Measurements from ENCODE around the gene SUN2. TPM values are rescaled to one million over a fixed set of nuclear protein-coding genes. Genes with fewer than 3 reads are reported as not detected.

Gene SUN2
- total and polyA plus RNA-seq, 9 of the 15 experiments (the other 6 are each of a cell fraction or from before 2014, with no cell fraction given) = 0.11 to 42.6 (median 16.7) TPM

- ChIA-PET CTCF (ENCODE audit: low intra/inter-chr PET ratio) (no interaction called here), POLR2A (interaction anchor here (1.4 to 2.6 kb wide), 3 partner anchors 8 to 16 kb away, joined by 4 to 19 read pairs (median 6); no protein-coding TSS in a partner anchor)
- BruUV-seq (replicated peaks) = no TSS peak
- no peaks in the 10 kb centered on the region for H3K9me1 ChIP-seq (ENCODE audit: control insufficient read depth, insufficient read depth, low read length)
- no peak overlapping the region for H3K4me2 ChIP-seq (ENCODE audit: insufficient read depth, low read length)
- H2AFZ ChIP-seq (ENCODE audit: low read depth, low read length) = no peak overlapping the region
- H3K79me2 ChIP-seq (ENCODE audit: control insufficient read depth, insufficient read depth, low read length) = no peaks in the 10 kb centered on the region
- no peaks in the 10 kb centered on the region for H3K27me3 ChIP-seq (ENCODE audit: control insufficient read depth in 2 of 2, insufficient read depth in 2 of 2, low read length in 2 of 2)
- in situ Hi-C loops (cut with MboI) = no loop called here
- 92% methylated on average over 10 of the region's 10 CpGs for WGBS (ENCODE audit: insufficient coverage, low coverage, missing lambda C conversion rate)
- H3K4me3 ChIP-seq = no peak overlapping the region
- intact Hi-C loops (cut with micrococcal nuclease) = no loop called here
- ATAC-seq = no peak
- DNase-seq (ENCODE audit: extremely low read depth in 1 of 4, low spot score in 3 of 4) = no peak
- H3K27ac ChIP-seq (ENCODE audit: extremely low read depth, low read depth, low read length) = no peak overlapping the region
- H3K9ac ChIP-seq (ENCODE audit: insufficient read depth in 1 of 2, low read depth in 2 of 2, low read length in 2 of 2) = no peak overlapping the region
- peaks cover 91% of the 10 kb centered on the region for H3K36me3 ChIP-seq (ENCODE audit: control insufficient read depth, insufficient read depth, low read length)
- TF ChIP-seq KLF13 (tag; IDR thresholded peaks at IDR 0.05; ENCODE audit: borderline replicate concordance, low read depth) (no peak), NFE2 (IDR thresholded peaks at IDR 0.05; ENCODE audit: low read depth) (no peak), RCOR1 (IDR thresholded peaks at IDR 0.05; ENCODE audit: borderline replicate concordance in 1 of 2, low read depth in 2 of 2, low read length in 2 of 2) (no peak), CBX5 (IDR thresholded peaks at IDR 0.05; ENCODE audit: borderline replicate concordance, low read depth) (no peak), EGR1 (conservative IDR thresholded peaks at IDR 0.05) (no peak), PRPF4 (IDR thresholded peaks at IDR 0.05; ENCODE audit: insufficient read depth, low read depth, low read length, poor library complexity, severe bottlenecking) (no peak), BCOR (IDR thresholded peaks at IDR 0.05) (no peak), PHF21A (IDR thresholded peaks at IDR 0.05; ENCODE audit: borderline replicate concordance, low read depth) (no peak), U2AF1 (optimal IDR thresholded peaks at IDR 0.05; ENCODE audit: low read depth, low read length) (no peak), SAFB2 (IDR thresholded peaks at IDR 0.05; ENCODE audit: borderline replicate concordance, low read depth, low read length, severe bottlenecking) (no peak), MEIS2 (IDR thresholded peaks at IDR 0.05; ENCODE audit: partially characterized antibody) (no peak), SLC30A9 (CRISPR knock-in tag; IDR thresholded peaks at IDR 0.05) (no peak), NR3C1 (CRISPR knock-in tag; IDR thresholded peaks at IDR 0.05) (no peak), THAP12 (CRISPR knock-in tag; IDR thresholded peaks at IDR 0.05) (no peak), CBFA2T2 (conservative IDR thresholded peaks at IDR 0.05) (no peak), NFE2L1 (tag; IDR thresholded peaks at IDR 0.05; ENCODE audit: borderline replicate concordance, low read depth) (no peak)
- H3K4me1 ChIP-seq (replicated peaks in 1 of 2; ENCODE audit: control insufficient read depth in 2 of 2, insufficient read depth in 2 of 2, low read length in 2 of 2) = peaks cover 0 to 4% of the 10 kb centered on the region in 2 experiments; a peak in 1 of 5 replicates
- H3K9me3 ChIP-seq (replicated peaks; ENCODE audit: control insufficient read depth, insufficient read depth, low read depth, low read length) = no peaks in the 10 kb centered on the region
- no peaks in the 10 kb centered on the region for H4K20me1 ChIP-seq (replicated peaks; ENCODE audit: control insufficient read depth, insufficient read depth, low read length)
- FAIRE-seq = no peak
Measured at GRCh38 chr22:38741576-38741975, 14.2 kb downstream of the SUN2 start.
